Dedifferentiated amniotic fluid mesenchymal stem cell (primary cell): Measurements from ENCODE around the gene PSMB7.

ENCODE experiments used
- DNase-seq: peaks from one replicate; pipeline ENCODE4 v3.0.0-alpha.2; 2016; ENCODE audit errors: extremely low spot score

The PSMB7 gene

DNA sequence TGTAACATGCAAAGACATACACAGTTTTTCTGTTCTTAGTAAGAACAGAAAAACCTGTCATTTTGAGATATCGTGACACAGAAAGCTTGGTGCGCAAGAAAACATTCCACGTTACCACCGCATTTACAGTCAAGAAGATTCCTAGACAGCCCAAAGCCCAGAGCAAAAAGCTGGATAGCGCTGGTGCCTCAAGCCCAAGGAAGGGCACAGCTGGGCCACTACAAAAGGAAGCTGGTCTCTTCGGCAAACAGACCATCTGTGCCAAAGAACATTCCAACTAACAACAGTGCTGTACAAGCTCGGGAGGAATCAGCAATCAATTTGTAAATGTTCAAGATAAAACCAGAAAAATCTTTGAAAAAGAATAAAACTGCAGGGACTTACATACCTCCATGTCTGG, 31.0 kb downstream of the PSMB7 start:
- DNase-seq: no peak

DNA sequence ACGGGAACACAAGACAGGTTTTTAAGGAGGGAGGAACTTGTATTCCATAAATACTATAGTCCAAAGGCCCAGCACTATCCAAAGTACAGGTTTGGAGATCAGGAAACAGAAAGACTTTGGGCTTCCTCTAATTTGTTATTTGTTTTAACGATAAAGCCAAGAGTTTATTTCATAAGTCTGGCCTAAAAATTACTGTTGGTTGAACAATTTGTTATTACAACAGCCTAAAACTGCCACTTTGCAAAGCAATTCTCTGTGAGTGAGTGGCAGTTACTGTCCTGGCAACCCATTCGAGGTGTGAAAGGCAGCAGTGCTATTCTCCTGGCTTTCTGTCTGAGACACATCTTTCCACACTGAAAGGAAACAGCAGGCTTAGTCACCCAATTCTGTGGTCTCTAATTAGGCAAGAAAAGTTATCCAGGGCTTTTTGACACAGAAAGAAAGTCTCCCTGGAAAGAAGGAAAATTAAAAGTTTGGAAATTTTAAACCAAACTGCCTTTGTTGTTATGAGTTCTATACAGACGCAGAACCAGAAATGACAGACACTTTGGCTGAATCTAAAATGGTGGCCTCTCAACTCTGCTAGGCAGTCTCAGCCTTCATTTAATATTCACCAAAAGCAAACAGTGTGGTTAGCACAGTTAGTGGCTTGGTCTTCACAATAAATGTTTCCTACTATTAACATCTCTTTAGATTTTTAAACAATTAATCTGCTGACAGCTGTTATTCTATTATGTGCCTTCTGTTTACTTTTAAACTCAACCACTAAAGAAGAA, 33.9 kb downstream of the PSMB7 start:
- no peak for DNase-seq

DNA sequence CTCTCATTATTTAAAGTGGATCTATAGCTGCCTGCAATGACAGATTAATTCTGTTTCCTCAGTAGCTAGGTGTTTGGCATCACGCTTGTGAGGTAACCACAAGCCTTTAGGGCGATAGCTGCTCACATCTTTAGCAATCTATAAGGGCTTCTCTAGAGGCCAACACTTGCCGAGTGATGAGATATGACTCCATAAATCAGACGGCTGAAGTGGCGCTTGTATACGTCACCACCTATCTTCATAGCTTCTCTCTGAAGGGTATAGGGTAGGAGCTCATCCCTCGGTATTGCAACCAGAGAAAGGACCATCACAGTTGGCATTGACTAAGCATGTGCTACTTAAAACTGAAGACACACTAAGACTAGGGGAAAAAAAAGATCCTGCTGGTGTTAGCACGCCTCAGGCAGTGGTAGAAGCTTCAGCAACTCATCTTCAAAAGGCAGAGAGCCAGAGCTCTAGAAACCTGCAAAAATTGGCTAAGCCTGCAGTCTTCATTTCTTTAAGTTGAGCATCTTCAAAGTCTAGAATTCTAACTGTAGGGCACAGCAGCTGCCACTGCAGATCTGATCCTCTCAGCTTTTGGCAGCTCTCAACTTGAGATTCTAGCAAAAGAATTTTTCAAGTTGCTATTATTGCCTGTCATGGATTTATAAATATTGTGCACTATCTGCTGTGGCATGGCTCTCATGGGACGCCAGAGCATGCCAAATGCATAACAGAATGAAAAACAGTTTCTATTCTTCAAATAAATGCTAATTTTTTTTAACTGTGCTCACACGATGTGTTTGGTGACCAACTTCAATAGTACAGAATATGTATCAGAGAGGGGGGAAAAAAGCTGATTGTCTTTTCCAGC, 37.5 kb downstream of the PSMB7 start:
- DNase-seq: no peak

DNA sequence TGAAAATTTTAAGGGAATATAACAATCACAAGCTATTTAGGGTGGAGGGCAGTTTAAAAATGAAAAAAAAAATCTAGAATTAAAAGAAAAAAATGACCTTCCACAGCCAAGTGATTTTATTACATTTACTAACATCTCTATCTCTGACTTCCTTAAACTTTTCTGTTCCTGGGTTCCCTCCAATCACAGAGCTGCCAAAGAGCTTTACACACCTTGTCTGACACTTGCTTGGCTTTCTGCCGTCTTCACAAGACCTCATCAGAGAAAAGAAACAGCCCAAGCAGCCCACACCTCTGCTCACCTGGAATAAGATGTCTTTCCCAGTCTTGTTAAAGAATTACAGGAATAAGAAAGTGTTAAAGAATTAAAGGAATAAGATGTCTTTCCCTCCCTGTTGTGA, 38.9 kb downstream of the PSMB7 start:
- DNase-seq: no peak

DNA sequence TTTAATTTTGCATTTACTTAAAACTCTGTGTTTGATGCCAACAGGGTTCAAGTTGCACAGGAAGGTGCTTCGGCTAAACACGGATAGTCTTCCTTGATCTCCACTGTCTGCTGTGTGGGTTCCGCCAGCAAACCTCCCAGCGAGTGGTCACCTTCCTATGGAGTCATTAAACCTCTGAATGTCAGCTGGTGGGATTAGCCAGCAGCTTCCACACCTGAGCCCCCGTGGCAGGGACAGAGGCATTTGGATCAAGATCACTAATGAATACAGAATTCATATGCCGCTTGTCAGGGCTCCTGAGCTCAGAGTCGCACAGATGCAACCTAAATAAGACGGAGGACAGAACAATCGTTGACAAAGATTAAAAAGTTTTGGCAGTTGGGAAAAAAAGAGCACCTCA, 39.5 kb downstream of the PSMB7 start:
- no peak for DNase-seq

DNA sequence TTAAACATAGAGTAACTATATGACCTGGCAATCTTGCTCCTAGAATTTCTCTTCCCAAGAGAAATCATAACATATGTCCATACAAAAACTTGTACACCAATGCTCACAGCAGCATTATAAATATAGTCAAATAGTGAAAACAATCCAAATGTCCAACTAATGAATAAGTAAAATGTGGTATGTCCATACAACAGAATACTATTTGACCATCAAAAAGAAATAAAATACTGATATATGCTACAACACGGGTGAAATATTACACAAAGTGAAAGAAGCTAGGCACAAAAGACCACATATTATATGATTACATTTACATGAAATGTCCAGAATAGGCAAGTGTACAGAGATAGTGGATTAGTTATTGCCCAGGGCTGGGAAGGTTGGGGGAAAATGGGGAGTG, 41.4 kb downstream of the PSMB7 start:
- no peak for DNase-seq

DNA sequence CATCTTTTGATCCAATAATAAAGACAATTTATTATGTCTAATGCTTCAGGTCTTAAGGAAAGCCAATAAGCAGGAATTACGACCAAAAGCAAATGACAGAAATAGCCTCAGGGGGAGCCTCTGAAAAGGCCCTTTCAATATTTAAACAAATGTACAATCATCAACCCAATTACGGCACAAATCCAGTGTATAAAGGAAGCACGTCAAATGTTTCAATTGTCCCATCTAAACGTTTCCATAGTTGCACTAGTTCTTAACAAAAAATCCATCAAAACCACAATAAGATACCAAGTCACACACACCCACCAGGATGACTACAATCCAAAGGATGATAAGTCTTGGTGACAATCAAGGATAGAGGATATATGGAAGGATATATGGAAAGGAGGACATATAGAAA, 41.9 kb downstream of the PSMB7 start:
- DNase-seq: no peak

DNA sequence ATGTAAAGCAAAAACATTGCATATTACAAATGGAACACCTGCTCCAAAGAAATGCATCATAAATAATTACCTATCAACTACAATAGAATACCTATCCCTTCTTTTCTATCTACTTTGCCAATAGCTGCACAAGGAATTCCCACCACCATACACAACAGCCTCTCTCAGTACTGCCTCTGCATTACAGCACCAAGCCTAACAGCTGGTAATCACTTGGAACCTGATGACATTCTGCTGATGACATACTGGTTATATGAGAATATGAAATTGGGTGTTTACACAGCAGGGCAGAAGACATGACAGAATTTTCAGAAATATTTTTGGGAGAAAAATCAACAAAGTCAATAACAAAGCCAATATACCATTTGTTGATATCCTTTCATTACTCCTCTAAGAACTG, 43.2 kb downstream of the PSMB7 start:
- DNase-seq: no peak

DNA sequence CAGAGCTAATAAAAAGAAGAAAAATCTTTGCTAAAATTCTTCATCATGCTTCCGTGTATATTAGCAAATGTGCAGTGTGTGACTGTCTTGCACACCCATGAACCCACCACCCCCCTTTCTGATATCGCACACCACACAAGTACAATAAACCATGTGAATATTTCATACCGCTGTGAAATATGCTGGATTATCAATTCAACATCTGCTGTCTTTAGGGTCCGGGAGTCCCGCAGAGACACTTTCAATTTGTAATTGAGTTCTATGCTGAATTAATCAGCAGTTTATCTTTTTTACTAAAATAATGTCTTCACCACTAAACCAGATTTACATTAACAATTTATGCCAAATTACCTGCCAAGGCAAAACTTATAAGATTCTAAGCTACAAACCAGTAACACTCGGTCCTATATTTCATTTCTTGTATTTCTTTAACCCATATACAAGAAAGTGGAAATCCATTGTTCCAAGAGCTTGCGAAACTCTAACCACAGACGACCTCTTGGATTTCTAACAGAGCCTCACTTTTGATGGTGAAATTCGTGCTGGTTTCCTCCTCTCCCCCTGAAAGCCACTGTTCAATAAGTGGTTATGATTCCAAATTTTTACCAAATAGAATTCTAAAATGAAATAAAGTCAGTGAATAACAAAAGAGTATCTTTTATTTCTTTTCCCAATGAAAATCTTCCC, 44.2 kb downstream of the PSMB7 start:
- DNase-seq: no peak

DNA sequence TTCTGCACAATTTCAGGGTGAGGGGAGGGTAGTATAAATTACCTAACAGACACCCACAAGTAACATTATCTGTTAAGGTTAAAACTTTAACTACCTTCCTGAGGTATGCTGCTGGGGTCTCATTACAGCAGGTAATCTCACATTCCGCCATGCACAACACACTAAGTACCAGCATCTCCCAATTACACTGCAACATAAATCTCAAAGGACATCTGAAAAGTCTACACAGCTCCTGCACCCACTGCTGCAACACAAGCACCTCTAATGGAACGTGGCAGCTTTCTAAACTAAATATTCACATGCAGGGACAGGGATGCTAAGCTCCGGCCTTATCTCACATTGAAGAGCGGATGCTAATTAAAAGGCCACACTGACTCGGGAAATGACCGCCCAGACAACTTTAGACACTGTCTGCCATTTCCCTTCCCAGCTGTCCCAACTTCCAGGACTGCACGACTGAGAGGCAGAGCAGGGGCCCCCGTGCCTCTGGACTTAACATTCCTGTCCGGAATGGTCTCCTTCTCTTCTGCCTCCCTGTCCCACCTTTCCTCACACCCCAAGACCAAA, 45.9 kb downstream of the PSMB7 start:
- no peak for DNase-seq

DNA sequence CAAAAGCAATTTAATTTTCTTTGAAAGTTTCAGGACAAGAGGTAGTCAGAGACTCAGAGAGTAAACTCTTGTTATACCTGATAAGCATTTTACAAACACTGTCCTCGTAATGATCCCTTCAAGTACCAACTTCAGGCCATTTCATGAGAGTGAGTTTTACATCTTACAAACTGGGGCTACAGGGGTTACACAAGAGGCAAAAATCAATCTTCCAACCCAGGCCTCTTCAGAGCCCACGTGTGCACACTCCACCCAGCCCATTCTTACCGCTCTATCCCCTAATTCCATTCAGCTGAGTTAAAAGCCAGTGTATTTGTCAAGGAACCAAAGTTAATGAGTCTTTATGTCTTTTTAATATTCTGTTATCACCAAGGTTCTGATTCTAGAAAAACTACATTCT, 46.5 kb downstream of the PSMB7 start:
- DNase-seq: no peak

DNA sequence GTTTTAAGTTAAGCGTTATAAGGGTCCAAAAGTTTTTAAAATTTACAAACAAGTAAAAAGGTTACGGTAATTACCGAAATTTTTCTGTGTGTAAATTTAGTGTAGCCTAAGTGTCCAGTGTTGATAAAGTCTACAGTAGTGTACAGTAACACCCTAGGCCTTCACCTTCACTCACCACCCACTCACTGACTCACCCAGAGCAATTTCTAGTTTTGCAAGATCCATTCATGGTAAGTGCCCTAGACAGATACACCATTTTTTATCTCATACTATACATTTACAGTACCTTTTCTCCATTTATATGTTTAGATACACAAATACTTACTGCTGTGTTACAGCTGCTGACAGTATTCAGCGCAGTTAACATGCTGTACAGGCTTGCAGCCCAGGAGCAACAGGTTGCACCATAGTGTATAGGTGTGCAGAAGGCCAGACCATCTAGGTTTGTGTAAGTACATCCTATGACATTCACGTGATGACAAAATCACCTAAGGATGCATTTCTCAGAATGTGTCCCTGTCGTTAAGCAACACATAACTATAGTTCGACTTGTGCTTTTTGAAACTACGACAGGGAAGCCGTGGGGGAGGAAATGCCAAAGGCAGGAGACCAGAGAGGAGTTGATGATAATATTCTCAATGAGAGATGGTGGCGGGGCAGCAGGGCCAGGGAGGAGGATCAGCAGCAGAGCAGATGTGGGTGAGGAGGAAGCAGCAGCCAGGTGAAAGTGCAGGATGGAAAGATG, 48.6 kb downstream of the PSMB7 start:
- no peak for DNase-seq

DNA sequence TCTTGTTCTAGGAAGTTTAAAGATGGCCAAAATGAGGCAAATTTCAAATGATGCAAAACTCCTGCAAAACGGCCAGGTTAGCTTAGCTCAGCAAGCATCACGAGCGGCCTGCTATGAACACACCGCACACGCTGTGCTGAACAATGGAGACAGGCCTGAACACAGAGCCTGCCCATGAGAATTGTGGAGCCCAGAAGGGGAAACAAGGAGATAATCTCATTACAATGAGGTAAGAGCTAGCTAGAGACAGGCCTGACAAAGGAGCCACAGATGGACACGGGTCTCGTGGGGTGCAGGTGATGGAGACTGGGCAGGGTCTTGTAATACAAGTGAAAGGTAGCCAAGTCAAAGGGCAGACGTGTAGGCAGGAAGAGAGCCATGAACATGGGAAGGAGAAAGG, 50.2 kb downstream of the PSMB7 start:
- DNase-seq: no peak

DNA sequence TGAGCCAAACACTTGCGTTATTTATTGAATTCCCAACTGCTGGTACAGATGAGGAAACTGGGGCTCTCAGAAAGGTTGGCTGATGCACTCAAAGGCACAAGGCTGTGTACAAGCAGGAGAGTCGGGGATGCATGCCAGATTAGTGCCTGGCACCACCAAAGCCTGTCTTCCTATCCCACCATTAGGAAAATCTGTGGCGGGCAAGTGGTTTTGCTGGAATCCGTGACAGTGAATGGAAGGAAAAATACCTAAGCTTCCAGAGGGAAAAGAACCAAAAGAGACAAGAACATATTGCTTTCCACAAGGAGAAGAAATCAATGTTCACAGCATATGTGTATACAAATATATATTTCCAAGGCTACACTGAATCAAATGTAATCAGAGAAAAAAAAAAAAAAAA, 51.1 kb downstream of the PSMB7 start:
- DNase-seq: no peak

DNA sequence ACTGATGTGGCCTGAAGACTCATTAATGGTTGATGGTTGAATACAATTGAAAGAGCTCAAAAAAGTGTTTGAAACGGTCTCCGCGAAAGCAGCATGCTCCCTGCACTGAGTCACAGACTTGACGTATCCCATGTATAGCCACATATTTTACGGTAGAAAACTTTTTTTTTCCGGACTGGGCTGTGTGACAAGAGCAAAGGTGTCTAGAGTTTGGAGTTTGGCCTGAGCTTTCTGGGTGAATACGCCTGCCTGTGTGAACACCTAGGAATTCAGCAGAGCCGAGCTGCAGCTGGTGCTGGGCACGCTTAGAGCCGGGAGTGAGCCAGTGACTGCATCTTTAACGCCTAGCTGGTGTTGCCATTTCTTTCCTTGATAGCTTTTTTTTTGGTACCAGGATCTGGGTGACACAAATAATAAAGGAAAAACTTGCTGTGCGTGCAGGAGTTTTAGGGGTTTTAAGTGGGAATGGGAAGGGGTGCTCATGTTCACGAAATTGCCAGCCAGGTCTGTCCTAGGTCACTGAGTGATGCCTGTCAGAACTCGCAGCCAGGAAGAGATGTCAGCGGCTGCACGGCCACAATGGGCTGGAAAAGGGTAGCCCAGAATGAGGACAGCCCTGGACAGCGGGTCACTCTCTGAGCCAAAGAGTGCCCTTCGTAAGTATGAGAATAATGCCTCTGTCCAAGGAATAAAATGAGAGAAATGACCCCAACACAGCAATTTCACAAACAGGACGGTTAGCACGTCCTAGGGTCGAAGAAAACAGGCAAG, 51.7 kb downstream of the PSMB7 start:
- DNase-seq: no peak

DNA sequence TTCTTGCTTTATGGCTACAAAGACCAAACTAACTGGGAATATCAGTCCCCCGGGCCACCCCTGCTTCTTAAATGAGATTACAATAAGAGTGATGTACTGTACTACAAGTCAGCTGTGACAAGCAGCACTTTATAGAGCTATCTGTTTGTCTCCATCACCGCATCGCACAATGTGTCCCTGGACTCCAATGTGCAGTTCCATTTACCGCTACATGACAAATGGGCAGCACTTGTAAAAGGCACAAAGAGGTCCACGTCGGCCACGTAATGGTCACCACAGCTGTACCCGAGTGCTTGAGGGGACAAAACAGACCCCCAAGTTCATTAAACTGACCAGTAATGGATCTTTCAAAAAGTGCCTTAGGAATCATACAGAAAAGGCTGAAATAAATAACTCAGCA, 54.1 kb downstream of the PSMB7 start:
- no peak for DNase-seq

DNA sequence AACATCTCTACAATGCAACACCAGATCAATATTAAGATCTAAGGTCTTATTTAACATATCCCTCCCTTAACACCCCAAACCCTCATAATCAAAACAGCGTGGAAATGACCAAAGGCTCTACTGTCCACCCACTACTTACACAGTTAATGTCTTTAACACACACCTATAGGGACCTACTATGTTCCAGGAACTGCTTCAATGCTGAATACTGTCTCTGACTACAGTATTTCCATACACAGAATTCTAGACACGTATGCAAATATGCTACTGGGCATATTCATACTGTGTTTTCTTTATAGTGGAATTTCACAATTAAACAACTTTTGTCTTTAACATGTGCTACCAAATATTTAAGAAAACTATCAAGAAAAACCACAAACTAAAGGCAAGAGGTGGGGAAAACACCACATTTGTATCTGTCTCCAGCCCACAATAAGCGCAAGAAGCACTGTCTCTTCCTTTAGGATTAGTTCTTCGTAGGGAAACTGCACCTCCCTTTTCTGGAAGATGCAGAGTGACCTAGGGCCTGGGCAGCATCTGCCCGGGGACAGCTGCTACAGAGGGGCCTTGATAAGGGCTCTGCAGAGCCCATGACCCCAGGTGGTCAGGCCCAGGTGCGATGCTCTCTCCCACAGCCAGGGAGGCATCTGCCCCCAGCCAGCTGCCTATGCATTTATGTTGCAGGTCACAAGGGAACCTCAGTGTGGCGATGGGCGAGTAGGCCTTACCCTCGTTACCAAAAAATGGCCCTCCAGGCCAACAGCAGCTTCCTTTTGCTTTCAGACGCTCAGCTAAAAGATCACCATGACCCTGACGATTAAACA, 55.2 kb downstream of the PSMB7 start:
- DNase-seq: no peak

DNA sequence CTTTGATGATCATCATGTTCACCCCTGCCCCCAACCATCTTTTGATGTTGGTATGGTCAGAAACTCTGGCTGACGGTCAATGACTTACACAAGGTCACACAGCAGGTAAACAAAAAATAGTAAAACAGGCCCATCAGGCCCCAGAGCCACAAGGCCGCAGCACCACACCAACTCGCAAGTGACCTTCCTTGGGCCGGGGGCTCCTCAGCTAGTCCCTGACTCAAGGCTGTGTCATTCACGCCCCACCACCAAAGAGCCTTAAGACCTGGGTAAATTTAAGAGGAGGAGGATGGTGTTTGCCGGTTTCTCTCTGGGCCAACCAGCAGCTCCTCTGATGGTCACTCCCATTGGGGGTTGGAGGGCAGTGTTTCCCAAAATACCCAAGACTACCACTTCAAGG, 55.8 kb downstream of the PSMB7 start:
- DNase-seq: no peak

DNA sequence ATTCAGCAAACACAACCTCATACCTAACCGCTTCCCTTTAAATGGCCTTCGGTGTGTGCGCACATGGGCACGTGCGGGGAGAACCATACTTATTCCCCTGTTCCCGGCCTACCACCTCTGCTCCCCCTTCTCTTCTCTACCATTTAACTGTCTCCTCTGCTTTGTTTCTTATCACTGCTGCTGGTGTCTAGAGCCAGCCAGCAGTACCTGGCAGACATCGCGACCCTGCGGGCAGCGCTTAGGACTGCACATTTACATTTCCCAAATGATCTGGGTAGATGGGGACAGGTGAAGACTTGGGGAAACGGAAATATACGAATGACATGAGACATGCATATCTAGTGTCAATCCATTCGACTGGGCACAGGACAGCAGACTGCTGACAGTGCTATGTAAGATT, 56.6 kb downstream of the PSMB7 start:
- DNase-seq: no peak
